LNCaP clone FGC (cell line): ENCODE results near the gene MT4.

Experiments used
- DNase-seq: peaks from one replicate; pipeline ENCODE4 v3.0.0-alpha.2; 2011; ENCODE audit warnings: low read depth
- H3K4me3 ChIP-seq: 2 replicates; pipeline ENCODE4 v1.5.1; 2011; ENCODE audit warnings: mild to moderate bottlenecking, low read depth, low read length, control low read depth
- TF ChIP-seq, protein P1 (sequence below): IDR thresholded peaks from 2 replicates; pipeline ENCODE4 v1.5.1; 2012; ENCODE audit warnings: mild to moderate bottlenecking; ENCODE audit not compliant: control insufficient read depth, insufficient read depth; ENCODE audit errors: extremely low read depth

The MT4 gene

DNA sequence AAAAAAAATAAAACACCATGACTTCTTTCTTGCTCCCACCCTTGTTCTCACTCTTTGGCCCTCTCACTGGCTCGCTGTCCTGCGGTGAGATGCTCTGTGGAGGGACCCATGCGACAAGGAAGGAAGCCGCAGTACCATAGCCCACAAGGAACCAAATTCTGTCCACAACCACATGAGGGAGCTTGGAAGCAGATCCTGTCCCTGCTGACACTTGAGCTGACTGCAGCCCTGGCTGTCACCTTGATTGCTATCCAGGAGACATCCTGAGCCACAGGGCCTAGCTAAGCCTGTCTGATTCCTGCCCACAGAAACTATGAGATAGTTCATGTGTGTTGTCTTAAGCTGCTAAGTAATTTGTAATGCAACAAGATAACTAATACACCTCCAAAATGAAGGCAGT lies 38.7 kb downstream of the MT4 start:
- DNase-seq = no peak
- H3K4me3 ChIP-seq = no peak overlapping the region
- TF ChIP-seq, protein P1, sequence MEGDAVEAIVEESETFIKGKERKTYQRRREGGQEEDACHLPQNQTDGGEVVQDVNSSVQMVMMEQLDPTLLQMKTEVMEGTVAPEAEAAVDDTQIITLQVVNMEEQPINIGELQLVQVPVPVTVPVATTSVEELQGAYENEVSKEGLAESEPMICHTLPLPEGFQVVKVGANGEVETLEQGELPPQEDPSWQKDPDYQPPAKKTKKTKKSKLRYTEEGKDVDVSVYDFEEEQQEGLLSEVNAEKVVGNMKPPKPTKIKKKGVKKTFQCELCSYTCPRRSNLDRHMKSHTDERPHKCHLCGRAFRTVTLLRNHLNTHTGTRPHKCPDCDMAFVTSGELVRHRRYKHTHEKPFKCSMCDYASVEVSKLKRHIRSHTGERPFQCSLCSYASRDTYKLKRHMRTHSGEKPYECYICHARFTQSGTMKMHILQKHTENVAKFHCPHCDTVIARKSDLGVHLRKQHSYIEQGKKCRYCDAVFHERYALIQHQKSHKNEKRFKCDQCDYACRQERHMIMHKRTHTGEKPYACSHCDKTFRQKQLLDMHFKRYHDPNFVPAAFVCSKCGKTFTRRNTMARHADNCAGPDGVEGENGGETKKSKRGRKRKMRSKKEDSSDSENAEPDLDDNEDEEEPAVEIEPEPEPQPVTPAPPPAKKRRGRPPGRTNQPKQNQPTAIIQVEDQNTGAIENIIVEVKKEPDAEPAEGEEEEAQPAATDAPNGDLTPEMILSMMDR = peak; percentile 70

- DNase-seq = no peak
- TF ChIP-seq, protein P1 = no peak
- no peak overlapping the region for H3K4me3 ChIP-seq
Observed at GRCh38 chr16:56604966-56605365, 40.1 kb downstream of the MT4 start.

DNA sequence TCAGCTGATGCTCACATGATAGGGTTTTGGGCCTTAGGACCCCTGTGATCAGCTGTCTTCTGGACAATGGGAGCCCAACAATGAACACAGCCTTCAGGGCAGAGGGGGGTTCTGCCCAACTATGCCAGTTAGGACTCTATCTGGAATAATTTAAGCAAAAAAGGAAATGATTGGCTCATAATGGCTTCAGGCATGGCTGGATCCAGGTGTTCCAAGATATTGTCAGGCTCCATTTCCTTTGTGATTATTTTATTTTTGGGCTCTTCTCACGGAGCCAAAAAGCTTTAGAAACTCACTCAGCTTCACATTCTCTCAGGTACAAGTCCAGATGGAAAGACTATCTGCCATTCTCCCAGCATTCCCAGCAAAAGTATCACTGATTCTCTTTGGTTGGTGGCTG lies 40.6 kb downstream of the MT4 start:
- TF ChIP-seq, protein P1 = no peak
- H3K4me3 ChIP-seq = no peak overlapping the region
- no peak for DNase-seq

DNA sequence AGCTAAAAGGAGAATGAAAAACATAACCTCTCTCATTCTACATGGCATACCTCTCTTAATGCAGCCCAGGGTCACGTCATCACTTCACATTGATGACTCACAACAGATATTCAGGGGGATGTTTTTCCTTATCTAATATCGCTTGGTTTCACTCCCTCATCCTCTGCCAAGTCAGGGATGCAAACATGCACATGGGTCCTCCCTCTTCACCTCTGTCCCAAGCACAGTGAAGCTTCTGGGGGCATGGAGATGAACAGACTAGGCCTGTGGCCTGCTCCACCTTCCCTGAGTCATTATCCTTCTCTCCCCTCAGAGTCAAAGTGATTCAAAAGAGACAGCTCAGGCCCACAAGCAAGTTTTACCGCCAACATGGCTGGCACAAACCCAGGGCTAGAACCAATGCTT lies 41.2 kb downstream of the MT4 start:
- H3K4me3 ChIP-seq = no peak overlapping the region
- TF ChIP-seq, protein P1 = no peak
- no peak for DNase-seq

GRCh38 chr16:56606476-56607108 lies 41.7 kb downstream of the MT4 start:
- no peak overlapping the region for H3K4me3 ChIP-seq

GRCh38 chr16:56607109-56607618 lies 42.3 kb downstream of the MT4 start:
- TF ChIP-seq, protein P1 = no peak
- DNase-seq = no peak
- no peak overlapping the region for H3K4me3 ChIP-seq

More at GRCh38 chr16:56606476-56607108, 41.7 kb downstream of the MT4 start:
- TF ChIP-seq, protein P1 = no peak
- DNase-seq = peak; percentile 58

DNA sequence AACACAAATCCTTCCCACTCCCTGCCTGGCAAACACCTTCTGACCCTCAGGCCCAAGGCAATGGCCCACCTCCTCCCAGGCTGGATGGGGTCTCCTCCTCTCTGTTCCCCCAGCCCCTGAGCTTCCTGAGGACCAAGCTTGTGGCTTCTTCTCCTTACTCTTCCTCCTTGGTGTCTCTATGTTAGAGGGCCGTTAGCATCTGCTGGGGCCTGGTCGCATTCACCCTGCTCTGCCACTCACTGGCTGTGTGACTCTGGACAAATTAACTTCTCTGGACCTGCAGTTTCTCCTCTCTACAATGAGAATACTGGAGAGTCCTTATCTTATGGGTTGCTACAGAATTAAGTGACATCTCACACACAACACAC lies 42.8 kb downstream of the MT4 start:
- TF ChIP-seq, protein P1 = no peak
- H3K4me3 ChIP-seq = peak overlapping the region; percentile 30; the same call in 1 of the 2 replicates

More for the DNA sequence above, 42.8 kb downstream of the MT4 start:
- DNase-seq = no peak
